HPDE6-E6E7 (cell line): ENCODE results near the gene SMG6.

Source experiments
- DNase-seq: peaks from one replicate; pipeline ENCODE4 v3.0.0; 2011; ENCODE audit warnings: missing footprints; ENCODE audit errors: extremely low spot score

SMG6 gene

DNA sequence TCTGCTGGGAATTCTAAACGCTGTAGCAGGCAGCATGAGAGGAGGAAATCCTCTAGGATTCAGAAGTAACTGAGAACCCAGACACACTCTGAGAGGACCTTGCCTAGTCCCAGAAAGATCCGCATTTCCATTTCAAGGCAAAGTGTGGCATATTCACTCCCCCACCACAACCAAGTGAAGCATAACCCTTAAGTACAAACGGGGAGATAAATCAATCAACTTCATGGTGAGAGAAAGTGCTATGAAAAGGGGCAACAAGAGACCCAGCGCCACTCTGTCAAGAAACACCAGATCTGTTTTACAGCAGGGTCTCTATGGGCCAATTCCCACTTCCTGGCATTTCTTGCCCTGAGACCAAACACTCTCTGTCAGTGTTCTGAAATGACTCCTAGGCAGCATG, 68.3 kb downstream of the SMG6 start:
- DNase-seq, result no peak

DNA sequence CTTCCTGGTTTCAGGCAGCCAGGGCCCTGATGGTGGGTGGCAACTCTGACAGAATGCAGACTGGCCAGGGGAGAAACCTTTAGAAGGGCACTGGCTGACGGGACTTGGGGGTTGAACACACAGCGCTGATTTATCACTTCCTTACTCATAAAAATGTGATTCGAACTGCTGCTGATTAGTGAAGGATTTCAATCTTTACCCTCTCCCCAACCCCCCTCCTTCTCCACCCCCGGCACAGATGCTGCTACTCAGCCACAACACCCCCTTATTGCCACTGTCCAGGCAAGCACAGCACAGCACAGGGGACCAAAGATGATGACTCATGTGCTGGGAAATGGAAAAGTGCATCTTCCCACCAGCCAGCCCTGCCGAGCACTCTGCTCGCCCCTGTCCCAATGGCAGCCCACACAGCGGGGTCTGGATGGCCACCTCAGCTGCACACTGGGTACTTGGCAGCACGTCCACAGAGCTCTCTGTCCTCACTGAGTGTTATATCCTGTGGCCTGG, 70.1 kb downstream of the SMG6 start:
- DNase-seq, result no peak

DNA sequence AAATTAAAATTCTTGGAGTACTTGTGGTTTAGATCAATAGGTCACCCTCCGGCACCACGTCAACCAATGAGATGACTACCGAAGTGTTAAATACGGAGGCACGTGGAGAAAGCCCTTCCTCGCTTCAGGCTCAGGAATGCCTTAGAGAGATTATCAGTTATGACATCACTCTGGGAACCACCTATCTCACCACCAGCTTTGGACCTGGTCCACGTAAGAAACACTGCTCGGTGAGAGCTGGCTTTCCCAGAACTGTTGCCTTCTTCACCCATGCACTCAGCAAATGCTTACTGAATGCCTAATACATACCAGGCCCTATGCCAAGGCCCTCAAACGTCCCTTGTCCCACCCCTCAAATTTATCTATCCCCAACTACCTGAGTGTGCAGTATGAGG, 71.3 kb downstream of the SMG6 start:
- no peak for DNase-seq

DNA sequence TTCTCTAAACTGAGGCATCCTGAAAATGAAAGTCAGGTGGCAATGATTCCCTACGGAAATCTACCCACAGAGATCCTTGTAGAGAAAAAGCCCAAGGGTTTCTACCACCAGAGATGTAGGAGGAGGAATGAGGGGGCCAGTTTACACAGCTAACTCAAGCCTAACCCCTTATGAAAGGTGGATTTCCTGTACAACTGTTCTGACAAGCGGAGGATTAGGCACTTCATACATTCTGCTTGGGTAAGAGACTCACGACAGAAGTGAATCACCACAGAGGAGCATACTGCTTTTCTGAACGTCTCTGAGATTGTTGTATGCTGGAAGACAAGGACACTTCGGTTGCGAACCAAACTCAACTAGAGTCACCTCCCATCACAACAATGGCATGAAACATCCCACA, 72.7 kb downstream of the SMG6 start:
- no peak for DNase-seq

DNA sequence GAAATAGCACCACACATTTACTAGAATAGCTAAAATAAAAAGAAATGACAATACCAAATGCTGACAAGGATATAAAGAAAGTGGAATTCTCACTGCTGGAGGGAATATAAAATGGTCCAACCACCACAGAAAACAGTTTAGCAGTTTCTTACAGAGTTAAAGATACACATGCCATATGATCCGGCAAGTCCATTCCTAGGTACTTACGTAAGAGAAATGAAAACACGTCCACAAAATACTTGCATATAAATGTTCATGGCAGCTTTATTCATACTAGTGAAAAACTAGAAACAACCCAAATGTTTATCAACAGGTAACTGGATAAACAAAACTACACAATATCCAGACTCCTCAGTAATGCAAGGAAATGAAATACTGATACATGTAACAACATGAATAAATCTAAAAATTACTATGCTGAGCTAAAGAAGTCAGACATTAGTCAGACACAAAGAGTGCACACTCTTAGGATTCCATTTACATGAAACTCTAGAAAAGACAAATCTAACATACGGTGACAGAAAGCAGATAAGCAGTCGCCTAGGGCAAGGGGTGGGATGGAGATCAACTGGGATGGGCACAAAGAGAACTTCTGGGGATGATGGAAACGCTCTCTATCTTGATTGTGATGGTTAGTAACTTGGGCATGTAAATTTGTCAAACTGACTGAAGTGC, 76.4 kb downstream of the SMG6 start:
- peak; percentile 36 for DNase-seq

DNA sequence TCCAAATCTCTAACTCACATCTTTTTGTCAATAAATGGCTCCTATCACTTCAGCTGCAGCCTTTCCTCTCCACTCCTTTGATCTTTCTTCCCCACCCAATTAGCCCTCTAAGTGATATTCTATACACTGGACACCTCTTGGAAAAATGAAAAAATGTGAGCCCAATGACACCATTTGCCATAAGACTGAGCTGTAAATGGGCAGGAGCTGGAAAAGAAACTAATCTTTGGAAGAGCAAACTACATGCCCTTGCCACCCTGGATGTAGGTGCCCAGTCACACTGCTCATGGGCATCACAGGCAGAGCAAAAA, 80.0 kb downstream of the SMG6 start:
- DNase-seq, result no peak

DNA sequence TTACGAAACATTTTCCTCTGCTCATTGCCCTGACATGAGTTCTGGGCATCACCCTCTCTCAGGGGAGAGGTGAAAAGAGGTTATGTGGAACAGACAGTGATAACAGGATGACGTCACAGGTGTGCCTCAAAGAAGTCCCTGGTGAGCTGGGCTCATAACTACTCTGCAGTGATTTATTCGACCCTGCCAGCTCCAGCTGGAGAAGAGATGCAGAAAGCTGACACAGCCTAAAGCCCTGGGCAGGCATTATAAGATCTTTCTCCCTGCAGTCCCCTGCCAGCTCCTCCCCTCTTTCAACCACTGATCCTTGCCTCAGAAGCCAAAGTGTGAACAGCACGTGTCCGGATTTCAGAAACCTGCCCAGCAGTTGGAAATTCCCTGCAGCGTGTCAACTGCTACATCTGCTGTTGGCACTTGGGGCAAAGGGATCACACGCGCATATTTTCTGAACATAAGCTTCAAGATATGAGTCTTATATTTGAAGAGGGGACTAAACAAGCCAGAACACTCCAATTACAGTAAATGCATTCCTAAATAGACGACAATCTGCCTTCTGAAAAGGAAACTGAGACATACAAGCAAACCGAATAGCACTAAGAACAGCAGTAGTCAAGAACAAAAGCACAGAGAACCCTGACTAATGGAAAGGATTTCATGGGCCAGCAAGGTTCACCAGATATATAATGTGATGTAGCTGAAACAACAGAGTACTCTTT, 80.5 kb downstream of the SMG6 start:
- no peak for DNase-seq

DNA sequence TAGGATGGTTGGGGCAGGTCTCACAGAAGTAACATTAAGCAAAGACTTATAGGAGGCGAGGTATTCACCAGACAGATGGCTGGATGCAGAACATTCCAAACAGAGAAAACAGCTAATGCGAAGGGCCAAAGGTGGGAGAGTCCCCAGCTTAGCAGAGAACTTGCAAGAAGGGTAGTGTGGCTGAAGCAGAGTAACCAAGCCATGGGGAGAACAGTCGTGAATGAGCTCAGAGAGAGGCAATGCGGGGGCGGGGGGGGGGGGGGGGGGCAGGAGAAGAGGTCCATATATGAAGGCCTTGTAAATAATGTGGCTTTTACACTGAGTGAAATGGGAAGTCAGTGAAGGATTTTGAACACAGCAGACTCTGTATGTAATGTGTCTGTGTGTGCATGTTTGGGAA, 81.3 kb downstream of the SMG6 start:
- no peak for DNase-seq

DNA sequence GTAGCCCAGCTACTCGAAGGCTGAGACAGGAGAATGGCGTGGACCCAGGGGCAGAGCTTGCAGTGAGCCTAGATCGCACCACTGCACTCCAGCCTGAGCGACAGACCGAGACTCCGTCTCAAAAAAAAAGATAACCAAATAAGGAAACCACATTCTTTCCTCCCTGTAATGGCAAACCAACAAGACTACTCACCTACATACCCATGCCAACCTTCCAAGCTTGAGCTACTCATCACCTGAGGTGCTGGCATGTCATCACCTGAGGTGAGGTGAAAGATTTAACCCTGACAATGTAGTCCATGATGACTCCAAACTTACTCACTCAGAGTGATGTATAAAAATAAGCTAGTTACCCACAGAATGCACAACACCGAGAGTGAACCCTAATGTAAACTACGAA, 85.2 kb downstream of the SMG6 start:
- peak; percentile 95 for DNase-seq

DNA sequence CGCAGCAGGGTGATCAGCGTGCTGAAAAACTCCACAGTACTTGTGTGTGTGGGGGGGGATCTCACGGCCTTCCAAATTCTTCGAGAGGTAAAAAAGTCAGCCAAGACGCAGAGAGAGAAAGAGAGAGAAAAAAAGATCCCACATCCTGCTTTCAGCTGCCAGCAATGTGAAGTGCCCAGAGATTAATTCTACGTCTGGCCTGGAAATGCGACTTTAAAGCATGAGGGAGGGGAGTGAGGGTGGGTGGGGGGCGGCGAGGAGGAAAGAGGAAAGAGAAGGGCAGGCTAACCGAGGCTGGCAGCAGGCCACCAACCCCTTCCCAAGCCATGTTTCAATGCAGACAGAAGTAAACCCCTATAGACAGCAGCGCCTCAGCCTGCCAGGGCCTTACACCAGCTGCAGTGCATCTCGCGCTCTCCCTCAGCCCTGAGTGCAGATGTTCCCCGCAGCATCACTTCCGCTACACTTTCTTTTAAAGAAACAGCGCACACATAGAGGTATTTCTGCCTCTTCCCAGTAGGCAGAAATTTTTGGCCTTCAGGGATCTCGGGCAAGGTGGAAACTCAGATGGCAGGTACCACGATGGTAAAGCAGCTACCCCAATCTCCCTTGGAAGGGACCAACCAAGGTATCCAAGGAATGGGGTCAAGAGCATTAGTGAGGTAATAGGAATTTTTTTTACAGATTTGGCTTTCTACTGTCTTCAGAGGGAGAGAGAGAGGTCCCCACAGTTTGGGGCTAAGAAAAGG, 87.8 kb downstream of the SMG6 start:
- DNase-seq, result no peak

DNA sequence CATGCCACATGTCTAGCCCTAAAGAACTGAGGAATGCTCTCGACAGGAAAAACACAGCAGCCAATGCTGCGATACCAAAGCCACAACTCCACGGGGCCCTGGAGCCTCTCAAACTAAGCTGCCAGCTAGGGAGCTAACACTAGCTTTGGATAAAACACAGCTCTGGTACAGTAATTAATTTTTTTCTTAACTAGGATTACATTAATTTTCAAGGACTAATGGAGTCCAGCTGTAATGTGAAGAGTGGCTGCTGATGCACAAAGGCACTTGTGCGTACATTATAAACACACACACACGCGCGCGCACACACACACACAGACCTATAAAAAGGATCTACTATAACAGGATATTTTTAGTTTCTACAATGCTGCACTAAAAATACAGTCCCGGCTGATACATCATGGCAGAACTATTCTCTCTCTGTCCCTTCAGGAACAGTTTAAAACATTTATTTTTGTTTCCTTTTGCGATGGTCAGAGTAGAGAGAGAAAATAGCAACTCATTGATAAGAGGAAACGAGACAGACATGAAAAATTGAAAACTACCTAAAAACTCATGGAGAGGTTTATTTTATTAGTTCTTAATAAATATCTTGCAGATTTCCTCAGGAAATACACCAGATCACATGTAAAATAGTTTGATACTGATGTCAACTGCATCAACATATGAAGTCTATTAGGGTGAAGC, 88.5 kb downstream of the SMG6 start:
- DNase-seq, result no peak

DNA sequence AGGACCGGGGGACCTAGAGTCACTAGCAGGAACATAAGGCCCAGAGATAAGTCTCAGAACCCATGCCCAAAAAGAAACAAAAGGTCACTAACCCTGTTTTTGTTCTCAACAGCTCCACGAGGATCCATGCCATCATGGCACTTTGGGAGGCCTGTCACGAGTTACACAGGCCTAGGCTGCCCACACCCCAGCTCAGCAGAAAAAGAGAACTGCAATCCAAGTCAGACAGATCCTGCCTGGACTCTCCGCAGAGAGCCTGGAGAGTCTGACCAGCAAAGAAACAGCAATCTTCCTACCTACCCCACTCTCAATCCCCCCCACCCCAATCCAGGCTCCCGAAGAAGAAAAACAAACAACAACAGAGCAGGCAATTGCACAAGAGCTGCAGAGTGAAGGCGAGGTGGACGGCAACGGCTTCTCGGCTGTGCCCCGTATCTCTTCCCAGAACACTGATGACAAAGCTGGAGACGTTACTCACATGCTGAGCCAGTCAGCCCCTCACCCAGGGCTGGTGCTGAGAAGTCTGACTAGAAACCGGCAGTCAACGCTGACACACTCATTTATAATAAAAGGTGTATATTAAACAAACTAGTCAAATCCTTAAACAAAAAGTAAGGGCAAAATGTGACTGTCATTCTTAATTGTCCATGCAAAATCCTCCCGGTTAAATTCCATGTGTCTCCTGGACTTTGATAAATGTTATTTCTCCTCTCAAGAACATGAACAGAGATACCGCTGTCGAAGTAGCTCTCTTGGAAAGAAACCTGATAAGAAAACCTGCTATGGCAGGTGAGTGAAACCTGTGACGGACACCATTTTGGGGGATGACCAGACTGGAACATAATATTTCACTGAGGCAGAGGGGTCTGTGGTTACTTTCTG, 89.3 kb downstream of the SMG6 start:
- peak; percentile 65 for DNase-seq

DNA sequence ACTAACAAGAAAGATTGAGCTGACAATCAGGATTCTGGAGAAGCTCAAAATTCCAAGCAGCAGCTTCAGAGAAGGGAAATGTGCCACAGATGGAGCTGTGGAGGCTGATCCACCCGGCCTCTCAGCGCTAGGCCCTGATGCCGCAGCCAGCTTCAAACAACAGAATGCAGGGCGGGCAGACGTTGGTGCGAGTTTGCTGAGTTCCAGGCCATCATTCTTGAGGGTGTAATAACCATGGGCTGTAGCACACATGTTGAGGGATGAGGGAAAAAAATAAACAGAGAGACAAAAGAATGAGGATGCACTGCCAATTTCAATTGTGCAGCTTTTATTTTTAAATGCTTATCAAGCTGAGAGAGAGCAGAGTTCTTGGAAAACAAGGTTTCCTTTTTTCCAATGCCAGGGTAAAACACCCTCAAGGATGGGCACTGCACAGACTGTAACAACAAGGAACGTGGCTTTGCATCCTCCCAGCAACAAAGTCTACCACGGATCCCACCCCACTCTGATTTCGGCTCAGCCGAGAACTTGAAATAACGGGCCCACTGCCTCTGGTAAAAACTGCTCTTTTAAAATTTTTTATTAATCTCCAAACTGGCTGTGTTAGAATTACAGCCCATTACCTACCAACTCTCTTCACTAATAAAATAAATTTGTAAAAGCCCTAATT, 90.2 kb downstream of the SMG6 start:
- DNase-seq, result no peak

DNA sequence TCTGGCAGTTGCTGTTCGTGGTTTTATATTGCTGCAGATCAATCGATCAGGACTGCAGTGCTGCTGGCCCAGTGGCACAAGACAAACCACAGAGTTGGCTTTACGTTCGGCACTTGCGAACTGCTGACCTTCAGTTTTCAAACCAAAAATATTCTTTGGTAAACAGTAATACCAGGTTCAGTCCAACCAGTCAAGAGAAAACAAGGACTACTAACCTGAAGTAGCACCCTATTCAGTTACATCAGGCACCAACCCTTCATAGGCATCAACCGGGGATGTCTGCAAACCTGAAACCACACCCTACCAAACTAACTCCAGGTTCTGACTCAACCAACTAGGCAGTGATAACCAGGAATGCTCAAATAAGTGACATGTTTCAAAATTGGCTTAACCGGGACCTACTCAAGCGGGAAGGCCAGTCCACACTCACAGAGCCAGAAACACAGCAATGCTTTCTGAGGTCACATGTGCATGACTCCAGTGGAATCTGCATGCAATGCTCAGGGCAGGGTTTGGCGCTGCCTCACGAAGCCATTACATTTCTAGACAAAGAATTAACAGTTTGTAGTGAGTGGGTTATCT, 91.1 kb downstream of the SMG6 start:
- DNase-seq, result no peak

DNA sequence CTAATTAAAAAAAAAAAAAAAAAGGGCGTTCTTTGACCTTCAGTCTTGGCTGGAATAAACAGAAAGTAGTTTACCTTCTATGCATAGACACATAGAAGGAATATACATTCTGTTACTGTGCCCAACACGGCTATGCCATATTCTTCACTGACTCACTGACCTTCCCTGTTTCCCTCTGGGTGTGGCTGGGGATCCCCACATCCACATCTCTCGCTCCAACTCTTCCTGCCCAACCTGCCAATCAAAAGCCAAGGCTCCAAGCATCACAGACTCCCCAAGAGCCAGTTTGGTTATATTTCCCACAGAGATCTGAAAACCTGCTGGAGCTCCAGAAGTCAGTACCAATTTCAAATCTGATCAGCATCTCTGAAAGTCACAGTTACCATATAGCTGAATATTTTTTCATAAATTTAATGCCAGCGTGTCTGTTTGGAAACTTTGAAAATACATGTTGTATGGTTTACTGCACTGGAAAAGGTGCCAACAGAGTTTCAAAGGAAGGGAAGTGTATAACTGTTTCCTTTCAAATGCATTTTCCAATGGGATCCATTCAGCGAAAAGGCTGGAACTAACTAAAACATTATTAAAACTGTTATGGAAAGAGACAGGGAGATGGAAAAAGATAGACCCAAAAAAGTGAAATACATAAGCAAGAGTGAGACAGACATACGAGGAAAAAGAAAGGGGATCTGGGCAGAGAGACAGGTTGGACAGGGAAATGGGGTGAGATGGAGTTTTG, 91.8 kb downstream of the SMG6 start:
- no peak for DNase-seq

DNA sequence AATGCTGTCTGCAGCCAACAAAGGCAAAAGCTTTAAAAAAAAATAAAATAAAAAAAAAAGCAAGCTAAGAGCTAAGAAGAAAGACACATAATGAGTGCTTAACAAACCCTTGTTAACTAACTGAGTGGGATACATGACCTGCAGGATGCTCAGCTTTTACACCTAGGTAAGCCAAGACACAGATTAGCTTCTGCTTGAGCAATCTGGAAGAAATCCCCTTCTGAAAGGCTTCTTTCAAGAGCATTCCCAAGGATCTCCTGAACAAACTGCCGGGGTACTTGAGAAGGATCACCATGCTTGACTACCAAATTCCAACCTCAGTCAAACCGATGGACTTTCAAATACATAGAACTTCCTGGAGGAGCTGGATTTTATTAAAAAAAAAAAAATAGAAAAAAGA, 92.9 kb downstream of the SMG6 start:
- DNase-seq, result no peak

DNA sequence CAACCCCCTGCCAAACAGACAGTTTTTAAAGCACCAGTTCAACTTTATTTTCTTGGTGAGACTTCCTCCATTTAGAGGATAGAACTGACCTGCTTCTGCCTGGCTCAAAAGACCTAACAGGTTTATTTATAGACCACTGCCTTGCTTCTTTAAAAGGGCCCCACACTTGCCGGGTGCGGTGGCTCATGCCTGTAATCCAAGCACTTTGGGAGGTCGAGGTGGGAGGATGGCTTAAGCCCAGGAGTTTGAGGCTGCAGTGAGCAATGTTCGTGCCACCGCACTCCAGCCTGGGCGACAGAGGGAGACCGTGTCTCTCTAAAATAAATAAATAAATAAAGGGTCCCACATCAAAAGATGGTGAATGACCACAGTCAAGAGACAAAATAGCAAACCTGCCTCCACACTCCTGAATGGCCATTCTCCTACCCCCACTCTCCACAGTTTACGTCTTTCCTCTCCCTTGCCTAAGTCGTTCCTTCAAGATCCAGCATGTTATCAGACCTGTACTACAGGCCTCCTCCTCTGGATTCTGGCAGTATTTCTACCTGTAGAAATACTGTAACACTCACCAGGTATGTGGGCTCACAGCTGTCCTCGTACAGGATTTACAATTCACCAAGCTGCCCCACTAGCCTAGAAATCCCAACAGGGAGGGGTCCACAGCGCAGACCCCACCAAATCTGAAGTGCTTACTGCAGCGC, 95.6 kb downstream of the SMG6 start:
- DNase-seq, result no peak

DNA sequence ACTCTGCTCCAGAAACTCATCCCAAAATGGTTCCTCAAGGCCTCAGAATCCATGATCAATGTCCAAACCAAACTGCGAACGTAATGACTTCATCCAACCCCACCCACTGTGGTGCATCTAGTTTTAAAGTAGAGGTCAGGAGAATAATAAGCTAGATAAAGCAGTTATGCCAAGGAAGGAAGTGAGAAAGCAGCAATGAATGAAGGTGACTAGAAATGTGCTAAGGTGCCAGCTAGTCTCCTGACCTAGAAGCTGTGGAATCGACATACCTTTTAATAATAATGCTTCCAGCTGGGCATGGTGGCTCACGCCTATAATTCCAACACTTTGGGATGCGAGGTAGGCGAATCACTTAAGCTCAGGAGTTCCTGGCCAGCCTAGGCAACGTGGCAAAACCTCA, 99.2 kb downstream of the SMG6 start:
- no peak for DNase-seq

DNA sequence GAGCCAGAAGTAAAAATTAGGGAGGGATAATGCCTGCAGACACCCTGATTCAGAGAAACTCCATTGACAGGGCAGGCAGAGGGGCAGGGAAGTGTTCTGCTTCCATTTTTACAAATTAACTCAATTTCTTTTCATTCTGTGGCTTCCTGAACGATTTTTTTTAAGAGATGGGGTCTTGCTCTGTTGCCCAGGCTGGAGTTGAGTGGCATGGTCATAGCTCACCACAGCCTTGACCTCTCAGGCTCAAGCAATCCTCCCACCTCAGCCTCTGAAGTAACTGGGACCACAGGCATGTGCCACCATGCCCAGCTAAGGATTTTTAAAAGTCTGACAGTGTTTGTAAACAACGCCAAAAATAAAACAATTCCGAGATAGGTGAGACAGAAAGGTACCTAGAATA, 99.8 kb downstream of the SMG6 start:
- DNase-seq, result no peak
